Right ventricle myocardium superior (tissue), 1 donor: ENCODE results near the gene STRADB. TPM values are rescaled to one million over a fixed set of nuclear protein-coding genes. Genes with fewer than 3 reads are reported as not detected.
"Not testable (repeated sequence)": the region's sequence is repeated elsewhere in the genome, so short reads cannot be mapped to it uniquely, and the experiment has no call there.

Experiments used
- ATAC-seq: fragments of 200-7000 bp; cut with Tn5 transposase; one replicate; pipeline ENCODE4 v1.9.1; 2020; ENCODE audit warnings: mild to moderate bottlenecking; ENCODE audit not compliant: poor library complexity
- DNase-seq: peaks from one replicate; pipeline ENCODE4 v3.0.0-alpha.2; 2020
- intact Hi-C: fragments of 100-400 bp; cut with DNase I; formaldehyde crosslinking; loops from one replicate; pipeline ENCODE4 v1.11.2; 2022
- total RNA-seq: library from RNA; stranded (reverse); fragmentation: NEBNext Ultra II Directional; extraction: Animal tissue kit (Norgen Biotek cat#: 25700); gene quantifications from one replicate; pipeline ENCODE4 v1.2.1, GENCODE V29; 2021
- donor health status: DM: no; HTN: yes; CAD: no; lungs with severe emphysema.

The STRADB gene
- total RNA-seq, 1 donor from 2014 or later, result 84.3 TPM

- intact Hi-C loops, result loop anchor here (5.0 kb wide), 1 partner anchor 51 kb away; no protein-coding TSS in a partner anchor
- no peak for DNase-seq
- ATAC-seq, result no peak
Observed at GRCh38 chr2:201452922-201453643, 1.5 kb downstream of the STRADB start.

GRCh38 chr2:201458381-201458780 is 6.8 kb downstream of the STRADB start:
- ATAC-seq (no peak), DNase-seq (no peak)
- intact Hi-C loops, result no loop called here

DNA sequence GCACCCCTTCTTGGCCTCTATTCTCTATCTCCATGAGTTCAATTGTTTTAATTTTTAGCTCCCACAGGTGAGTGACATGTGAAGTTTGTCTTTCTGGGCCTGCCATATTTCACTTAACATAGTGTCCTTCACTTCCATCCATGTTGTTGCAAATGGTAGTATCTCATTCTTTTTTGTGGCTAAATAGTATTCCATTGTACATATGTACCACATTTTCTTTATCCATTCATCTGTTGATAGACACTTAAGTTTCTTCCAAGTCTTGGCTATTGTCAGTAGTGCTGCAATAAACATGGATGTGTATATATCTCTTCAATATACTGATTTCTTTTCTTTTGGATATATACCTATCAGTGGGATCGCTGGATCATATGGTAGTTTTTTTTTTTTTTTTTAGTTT is 9.0 kb downstream of the STRADB start:
- intact Hi-C loops, result no loop called here
- DNase-seq, result no peak
- ATAC-seq, result no peak

DNA sequence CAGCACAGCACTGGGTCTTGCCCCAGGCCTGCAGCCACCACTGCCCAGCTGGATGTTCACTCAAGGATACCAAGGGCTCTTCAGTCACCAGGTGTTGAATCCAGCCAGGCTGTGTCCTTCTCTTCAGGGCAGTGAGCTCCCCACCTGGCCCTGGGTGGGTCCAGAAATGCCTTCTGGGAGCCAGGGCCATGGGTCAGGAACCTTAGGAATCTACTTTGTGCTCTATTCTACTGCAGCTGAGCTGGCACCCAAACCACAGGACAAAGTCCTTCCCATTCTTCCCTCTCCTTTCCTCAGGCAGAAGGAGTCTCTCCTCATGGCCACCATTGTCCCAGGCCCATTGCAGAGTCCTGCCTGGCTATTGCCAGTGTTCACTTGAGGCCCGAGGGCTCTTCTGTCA is 13.0 kb downstream of the STRADB start:
- DNase-seq (no peak), ATAC-seq (no peak)
- intact Hi-C loops, result no loop called here

DNA sequence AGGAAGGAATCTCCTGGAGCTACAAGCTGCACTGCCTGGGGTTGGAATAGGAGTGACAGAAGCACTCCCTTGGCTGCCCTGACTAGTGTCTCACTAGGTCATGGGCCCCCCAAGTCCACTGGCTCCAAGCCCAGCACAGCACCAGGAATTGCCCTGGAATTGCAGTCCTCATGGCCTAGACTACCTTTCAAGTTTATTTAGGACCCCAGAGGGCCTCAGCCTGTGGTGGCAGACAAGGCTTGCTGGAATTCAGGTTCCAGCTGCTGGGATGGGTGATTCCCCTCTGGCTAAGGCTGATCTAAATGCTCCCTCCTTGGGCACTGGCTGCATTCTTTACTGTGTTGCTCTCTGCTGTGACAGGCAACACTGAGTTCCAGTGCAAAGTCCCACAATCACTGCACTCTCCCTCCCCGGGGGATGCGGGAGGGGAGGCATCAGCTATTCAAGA is 14.0 kb downstream of the STRADB start:
- ATAC-seq, result peak; percentile 71
- intact Hi-C loops, result no loop called here
- no peak for DNase-seq

- DNase-seq (no peak), ATAC-seq (peak; percentile 77)
- intact Hi-C loops, result no loop called here
Observed at GRCh38 chr2:201466050-201466675, 14.6 kb downstream of the STRADB start.

- ATAC-seq (no peak), DNase-seq (no peak)
- intact Hi-C loops, result no loop called here
Observed at GRCh38 chr2:201467666-201468065, 16.1 kb downstream of the STRADB start.

DNA sequence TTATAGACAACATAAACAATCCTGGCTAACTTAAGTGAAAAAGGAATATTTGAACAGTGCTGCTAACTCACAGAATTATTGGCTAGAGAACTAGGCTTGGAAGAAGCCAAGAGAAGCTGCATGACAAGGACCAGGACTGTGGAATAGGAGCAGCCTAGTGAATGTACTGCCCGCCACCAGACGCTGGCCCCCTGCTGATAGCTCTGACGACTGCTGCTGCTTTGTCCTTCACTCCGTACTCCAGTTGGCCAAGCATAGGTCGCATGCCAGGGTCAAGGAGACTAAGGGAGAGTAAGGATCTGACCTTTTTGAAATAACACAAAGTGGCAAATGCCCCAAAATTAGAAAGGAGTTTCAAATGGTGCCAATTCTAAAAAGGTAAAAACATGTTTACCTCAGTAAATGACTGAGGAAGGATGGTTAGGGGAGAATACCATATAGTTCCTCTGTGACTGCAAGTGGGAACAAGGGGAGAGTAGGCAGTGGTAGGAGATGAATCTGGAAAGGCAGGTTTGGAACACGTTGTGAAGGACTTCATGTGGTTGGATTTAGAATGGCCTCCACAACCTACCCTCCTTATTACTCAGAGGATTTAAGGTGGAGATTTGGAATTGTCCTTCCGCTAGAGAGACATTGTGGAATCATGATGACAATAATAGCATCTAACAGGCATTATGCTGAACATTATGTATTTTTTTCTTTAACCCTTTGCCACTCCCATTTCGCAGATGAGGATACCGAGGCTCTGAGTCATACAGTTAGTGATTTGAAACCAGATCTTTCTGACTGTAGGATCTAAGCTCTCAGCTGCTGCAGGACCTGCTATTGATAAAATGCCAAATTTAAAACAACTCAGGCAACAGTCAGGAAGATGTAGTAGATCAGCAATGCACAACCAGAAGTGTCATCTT is 19.5 kb downstream of the STRADB start:
- ATAC-seq (peak; percentile 80), DNase-seq (peak; percentile 42)
- intact Hi-C loops, result no loop called here

DNA sequence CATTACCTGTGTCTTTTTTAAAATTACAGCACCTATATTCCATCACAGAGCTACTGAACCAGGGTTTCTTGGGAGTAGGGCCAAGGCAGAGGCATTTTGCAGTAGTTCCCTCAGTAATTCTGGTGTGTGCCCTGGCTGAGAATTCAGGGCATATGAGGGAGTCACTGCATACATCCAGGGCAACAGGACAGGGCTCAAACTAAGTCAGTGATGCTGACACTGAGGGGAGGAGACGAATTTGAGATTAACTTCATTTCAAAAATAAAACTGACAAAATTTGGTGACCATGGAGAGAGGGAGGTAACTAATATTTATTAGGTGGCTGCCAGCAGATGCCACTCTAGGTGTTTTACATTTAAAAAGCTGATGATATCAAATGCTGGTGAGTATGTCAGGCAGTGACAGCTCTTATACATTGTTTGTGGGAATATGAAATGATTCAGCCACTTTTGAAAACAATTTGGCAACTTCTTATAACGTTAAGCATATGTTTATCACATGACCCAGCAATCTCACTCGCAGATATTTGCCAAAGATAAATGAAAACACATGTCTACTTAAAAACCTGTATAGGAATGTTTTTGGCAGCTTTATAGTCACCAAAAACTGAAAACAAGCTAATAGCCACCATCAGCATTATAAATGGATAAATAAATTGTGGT is 20.3 kb downstream of the STRADB start:
- no peak for ATAC-seq
- intact Hi-C loops, result no loop called here
- DNase-seq, result no peak

DNA sequence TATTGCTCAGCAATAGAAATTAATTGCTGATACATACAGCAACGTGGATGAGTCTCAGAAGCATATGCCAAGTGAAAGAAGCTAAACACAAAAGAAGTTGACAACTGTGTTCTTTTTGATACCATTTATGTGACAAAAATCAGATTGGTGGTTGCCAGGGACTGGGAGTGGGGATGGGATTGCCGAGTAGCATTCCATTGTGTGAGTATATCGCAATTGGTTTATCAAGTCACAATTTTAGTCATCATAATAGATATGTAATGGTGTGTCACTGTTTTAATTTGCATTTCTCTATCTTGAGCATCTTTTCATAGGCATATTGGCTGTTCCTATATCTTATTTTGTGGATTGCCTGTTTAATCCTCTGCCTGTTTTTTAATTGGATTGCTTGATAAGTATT is 20.9 kb downstream of the STRADB start:
- intact Hi-C loops, result no loop called here
- ATAC-seq (no peak), DNase-seq (no peak)

- intact Hi-C loops, result no loop called here
- DNase-seq, result no peak
- peak; percentile 68 for ATAC-seq
Observed at GRCh38 chr2:201482543-201482942, 31.0 kb downstream of the STRADB start.

DNA sequence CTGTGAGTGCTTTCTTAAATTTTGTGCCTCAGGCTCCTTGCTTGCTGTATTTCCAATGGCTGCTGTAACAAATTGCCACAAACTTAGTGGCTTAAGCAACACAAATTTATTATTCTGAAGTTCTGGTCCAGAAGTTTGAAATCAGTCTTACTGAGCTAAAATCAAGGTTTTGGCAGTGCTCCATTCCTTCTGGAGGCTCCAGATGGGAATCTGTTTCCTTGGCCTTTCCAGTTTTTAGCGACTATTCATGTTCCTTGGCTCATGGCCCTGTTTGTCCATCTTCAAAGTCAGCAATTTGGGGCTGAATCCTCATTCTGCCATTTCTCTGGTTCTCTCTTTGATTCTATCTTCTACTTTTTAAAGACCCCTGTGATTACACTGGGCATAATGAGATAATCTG is 31.8 kb downstream of the STRADB start:
- intact Hi-C loops, result no loop called here
- peak; percentile 55 for ATAC-seq
- DNase-seq, result no peak

DNA sequence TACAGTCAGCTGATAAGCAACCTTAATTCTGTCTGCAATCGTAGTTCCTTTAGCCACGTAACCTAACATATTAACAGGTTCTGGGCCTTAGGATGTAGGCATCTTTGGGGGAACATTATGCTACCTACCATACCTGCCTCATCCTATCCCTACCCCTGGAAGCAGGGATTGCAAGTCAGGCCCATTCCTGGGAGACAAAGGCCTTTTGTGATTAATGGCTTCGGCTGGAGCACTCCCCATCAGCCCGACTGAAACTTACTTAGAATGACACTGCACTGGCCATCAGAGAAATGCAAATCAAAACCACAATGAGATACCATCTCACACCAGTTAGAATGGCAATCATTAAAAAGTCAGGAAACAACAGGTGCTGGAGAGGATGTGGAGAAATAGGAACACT is 32.2 kb downstream of the STRADB start:
- intact Hi-C loops, DNase-seq, ATAC-seq: not testable (repeated sequence)

GRCh38 chr2:201484805-201485204 is 33.3 kb downstream of the STRADB start:
- intact Hi-C loops, result no loop called here
- DNase-seq, result no peak

GRCh38 chr2:201490291-201490690 is 38.8 kb downstream of the STRADB start:
- ATAC-seq (peak; percentile 70), DNase-seq (no peak)
- intact Hi-C loops, result no loop called here

More at GRCh38 chr2:201484805-201485204, 33.3 kb downstream of the STRADB start:
- no peak for ATAC-seq

DNA sequence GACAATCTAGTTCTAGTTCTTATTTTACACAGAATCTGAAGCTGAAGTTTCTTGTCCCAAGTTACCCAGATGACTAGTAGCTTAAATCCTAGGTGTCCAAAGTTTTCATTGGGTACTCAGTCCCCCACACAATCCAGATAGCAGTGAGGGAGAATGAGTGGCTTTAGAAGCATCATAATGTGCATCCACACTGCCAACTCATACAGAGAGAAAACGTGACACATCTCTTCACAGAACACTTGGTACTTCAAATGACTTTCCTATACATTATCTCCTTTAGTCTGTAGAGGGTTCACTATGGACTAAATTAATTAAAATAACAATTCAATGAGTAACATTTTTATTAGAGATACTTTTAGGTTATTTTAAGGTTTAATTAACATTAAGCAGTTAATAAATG is 45.2 kb downstream of the STRADB start:
- intact Hi-C loops, result no loop called here
- DNase-seq (no peak), ATAC-seq (no peak)

DNA sequence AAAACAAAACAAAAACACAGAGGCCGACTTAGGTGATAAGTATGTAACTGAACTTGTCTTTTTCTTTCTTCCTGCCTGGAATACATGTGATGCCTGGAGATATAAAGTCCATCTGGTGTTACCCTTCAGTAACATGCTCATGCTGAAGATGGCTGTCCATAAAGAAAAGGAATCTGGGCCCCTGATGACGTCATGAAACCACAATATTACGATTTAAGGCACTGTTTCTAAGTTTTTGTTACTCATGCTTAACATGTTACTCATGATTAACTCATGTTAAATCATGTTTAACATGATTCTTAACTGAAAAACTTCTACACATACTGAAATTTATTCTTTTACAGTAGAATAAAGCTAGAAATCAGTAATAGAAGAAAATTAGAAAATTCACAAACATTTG is 49.0 kb downstream of the STRADB start:
- DNase-seq (no peak), ATAC-seq (no peak)
- intact Hi-C loops, result no loop called here

DNA sequence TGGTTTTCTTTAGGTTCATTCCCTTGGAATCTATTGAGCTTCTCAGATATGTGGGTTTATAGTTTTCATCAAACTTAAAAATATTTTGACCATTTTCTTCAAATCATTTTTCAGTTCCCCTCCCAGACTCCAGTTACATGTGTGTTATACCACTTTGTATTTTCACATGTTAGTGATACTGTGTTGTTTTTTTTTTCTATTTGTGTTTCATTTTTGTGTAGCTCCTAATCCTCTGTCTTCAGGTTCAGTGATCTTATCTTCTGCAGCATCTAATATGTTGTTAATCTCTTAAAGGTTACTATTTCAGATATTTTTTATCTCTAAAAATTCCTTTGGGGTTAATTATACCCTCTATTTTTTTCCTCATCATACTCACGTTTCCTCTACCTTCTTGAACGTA is 51.2 kb downstream of the STRADB start:
- ATAC-seq (no peak), DNase-seq (no peak)
- intact Hi-C loops, result no loop called here

DNA sequence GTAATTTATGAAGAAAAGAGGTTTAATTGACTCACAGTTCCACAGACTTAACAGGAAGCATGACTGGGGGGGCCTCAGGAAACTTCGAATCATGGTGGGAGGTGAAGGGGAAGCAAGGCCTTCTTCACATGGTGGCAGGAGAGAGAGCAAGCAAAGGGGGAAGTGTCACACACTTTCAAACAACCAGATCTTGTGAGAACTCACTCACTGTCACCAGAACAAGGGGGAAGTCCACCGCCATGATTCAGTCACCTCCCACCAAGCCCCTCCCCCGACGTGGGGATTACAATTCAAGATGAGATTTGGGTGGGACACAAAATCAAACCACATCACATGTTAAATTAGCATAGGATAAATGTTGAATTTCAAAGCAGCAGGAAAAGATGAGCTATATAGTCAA is 56.2 kb downstream of the STRADB start:
- intact Hi-C loops, result no loop called here

More for the DNA sequence above, 56.2 kb downstream of the STRADB start:
- DNase-seq, result no peak
- no peak for ATAC-seq
